CD4-positive, alpha-beta T cell treated with Interleukin-17A for 1 hour (primary cell): ENCODE measurements around the gene SLC22A12.
"Not testable (repeated sequence)": the region's sequence is repeated elsewhere in the genome, so short reads cannot be mapped to it uniquely, and the experiment has no call there.

ENCODE experiments used
- DNase-seq: peaks from one replicate; pipeline ENCODE4 v3.0.0-alpha.2; 2020

Gene SLC22A12

GRCh38 chr11:64590763-64591221 is at the start of gene SLC22A12:
SLC22A12 (plus strand) TSS chr11:64591220; CDS start chr11:64591557, 337 bp downstream.
- DNase-seq = no peak

- no peak for DNase-seq
These were observed 48.6 kb upstream of the SLC22A12 start for GRCh38 chr11:64542172-64543125.

GRCh38 chr11:64543818-64544217 is 47.2 kb upstream of the SLC22A12 start:
- DNase-seq = no peak

GRCh38 chr11:64544616-64545296 is 46.3 kb upstream of the SLC22A12 start:
- no peak for DNase-seq

DNA sequence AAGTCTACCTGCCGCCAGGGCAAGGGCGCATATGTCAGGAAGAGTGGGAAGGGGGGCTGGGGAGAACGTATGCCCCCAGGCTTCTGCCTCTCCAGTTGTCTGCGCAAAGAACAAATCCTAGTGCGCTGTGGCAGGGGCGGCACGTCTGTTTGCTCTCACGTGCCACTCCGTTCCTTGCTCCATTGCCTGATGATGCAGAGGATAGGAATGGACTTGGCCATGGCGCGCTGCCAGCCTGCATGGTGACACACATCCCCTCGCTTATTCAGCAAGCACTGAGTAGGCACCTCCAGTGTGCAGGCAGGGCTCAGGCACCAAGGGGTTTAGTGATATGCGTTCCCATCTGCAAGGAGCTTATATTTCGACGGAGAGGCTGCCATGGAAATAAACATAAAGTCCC is 45.4 kb upstream of the SLC22A12 start:
- DNase-seq = no peak

DNA sequence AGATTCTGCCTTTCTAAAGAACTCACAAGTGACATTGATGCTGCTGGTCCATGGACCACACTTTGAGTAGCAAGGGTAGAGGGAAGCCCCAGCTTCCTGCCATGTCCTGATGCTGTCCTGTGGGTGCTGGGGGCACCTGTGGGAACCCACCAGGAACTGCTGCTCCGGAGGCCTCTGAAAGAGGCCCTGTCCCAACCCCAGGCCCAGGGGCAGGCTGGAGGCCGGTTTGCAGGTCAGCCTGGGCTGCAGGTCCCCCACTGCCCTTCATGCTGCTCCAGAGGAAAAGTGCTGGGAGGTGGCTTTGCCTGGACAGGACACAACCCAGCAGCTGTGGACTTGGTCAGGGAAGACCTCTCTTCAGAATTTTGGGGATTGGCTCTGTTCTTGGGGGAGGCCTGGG is 44.8 kb upstream of the SLC22A12 start:
- no peak for DNase-seq

GRCh38 chr11:64546600-64546999 is 44.4 kb upstream of the SLC22A12 start:
- DNase-seq = no peak

DNA sequence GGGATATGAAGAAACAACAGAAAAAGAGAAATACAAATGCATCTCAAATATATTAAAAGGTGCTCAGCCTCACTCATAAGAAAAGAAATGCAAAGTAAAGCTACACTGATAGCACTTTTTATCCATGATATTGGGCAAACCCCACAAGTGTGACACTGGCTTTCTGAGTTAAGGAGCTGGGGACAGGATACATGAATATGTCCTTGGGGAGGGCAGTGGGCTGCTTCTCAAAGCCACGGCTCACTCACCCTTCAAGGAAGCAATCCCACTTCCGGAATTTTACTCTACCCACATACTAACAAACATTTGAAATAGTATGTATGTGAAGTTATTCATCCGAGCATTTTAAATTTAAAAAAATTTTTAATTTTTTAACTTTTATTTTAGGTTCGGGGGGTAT is 41.1 kb upstream of the SLC22A12 start:
- no peak for DNase-seq

DNA sequence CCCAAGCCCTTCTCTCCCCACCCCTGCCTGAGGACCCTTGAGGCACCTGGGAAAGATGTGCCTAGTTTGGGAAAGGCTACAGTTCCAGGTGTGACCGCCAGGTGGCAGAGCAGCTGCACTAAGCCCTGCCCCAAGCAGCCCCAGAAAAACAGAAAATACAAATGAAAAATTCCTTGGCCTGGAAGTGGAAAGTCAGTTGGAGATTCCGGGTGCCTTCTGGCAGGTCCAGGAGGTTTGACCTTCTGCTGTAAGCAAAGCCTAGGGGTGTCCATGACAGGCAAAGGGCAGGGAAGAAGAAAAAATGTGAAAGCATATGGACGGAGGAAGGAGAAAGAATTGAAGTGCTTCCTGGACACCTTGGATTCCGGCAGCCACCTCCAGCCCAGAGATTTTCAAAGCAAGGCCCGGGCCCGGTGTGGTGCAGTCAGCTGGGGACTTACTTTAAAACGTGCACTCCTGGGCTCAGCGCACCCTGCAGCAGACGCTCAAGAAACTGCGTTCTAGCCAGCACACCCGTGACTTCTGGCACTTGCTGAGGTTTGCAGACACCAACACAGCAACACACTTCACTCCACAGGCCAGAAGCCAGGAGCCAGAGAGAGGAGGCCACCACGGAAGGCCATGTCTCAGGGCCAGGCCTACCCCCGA is 37.3 kb upstream of the SLC22A12 start:
- peak; percentile 55 for DNase-seq

GRCh38 chr11:64556044-64556720 is 34.8 kb upstream of the SLC22A12 start:
- no peak for DNase-seq

GRCh38 chr11:64556721-64557250 is 34.2 kb upstream of the SLC22A12 start:
- DNase-seq = no peak

DNA sequence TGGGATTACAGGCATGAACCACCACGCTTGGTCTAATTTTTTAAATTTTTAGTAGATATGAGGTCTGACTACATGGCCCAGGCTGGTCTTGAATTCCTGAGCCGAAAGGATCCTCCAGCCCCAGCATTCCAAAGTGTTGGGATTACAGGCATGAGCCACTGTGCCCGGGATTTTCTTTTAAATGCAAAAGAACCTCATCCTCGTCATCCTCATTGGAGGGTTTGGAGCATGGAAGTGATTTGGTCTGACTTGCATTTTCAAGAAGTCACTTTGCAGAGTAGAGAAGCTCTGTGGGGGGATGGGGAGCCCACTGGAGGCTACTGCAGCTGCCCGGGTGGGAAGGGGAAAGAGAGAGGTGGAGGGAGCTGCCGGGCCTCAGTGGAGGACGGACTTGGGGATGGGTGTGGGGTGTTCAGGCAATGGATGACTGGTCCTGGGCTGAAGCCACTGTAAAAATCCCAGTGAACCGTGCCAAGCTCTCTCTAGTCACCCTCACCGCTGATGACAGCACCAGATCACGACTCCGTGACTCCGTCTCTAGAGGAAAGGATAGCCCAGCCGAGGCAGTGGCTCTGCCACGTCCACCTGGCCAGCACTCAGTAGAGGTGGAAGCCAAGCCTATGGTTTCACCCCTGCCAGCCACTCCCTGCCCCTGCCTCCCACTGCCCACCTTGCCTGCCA is 32.8 kb upstream of the SLC22A12 start:
- DNase-seq = no peak

DNA sequence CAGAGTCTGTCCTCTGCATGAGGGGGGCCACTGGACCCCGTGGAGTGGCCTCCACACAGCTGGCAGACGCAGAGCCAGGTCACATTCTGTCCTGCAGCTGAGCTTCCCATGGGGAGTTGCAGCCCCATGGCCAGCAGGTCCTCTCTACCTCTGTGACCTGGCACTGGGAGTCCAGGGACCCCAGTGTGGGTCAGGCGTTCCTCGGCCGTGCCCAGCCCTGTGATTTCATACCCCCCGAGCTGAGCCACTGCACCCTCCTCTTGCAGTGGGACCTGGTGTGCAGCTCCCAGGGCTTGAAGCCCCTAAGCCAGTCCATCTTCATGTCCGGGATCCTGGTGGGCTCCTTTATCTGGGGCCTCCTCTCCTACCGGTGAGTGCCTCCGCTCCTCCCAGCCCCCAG is 32.2 kb upstream of the SLC22A12 start:
- no peak for DNase-seq

DNA sequence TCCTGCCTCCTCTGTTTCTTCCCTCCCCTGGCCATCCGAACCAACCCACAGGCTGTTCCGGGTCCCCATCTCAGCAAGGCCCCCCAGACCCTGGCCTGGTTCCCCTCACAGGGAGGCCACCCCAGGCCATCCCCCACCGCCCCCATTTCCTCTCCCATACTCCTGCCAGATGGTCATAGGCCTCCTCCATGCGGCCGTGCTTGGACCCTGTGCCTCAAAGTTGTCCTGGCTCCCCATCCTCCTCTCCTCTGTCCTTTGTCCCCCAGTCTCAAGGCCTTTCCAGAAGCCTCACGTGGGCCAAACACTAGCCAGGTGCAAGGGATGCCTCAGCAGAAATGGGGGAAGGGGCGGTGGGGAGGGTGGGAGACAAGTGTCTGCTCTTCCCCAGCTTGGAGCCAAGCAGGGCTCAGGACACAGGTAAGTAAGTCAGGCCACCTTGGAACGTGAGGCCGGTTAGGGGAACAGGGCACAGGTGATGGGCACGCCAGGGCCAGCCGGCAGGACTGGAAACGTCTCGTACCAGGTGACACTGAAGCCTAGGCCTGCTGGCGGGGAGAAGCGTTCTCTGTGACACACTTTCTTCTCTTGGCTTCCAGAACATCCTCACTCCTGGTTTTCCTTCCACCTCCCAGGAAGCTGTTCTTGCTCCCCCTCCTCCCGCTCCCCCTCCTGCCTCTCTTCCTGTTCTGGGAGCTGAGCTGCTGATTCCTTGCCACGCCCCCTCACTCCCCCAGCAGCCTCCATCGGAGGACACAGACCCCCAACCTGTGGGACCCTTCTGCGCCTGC is 31.5 kb upstream of the SLC22A12 start:
- no peak for DNase-seq

DNA sequence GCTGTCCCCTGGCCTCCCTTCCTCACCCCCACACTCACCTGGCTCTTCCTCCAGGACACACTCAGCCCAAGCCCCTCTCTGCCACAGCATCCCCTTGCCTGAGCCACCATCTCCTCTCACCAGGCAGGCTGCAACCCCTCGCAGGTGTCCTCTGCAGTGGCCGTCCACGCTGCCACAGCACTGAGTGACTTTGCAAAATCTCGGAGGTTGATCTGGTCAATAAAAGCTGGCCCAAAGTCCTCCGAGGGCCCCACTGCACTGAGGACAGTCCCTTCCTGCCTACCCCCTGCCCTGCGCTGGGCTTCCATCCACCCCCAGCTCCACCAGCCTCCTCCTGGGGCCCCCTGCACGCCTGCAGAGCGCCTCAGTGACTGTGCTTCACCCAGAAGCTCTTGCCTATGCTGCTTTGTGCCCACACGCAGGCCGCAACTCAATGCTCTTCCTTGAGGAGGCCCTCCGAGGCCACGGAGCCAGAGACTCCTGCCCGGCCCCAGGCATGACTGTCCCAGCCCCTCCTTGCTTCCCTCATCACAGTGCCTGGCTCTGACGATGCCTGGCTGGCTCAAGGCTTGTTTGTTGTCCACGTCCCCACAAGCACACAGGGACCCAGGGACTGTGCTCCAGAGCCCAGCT is 30.8 kb upstream of the SLC22A12 start:
- DNase-seq = no peak

GRCh38 chr11:64560941-64561340 is 30.1 kb upstream of the SLC22A12 start:
- no peak for DNase-seq

DNA sequence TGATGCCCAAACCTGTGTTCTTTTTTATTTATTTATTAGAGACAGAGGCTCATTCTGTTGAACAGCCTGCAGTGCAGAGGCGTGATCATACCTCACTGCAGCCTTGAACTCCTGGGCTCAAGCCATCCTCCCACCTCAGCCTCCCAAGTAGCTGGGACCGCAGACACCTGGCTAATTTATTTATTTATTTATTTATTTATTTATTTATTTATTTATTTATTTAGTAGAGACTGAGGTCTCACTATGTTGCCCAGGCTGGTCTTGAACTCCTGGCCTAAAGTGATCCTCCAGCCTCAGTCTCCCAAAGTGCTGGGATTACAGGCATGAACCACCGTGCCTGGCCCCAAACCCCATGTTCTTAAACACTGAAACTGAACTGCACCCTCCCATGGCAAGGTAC is 29.6 kb upstream of the SLC22A12 start:
- not testable (repeated sequence) for DNase-seq

- DNase-seq = no peak
These were observed 28.9 kb upstream of the SLC22A12 start for GRCh38 chr11:64561984-64562722.

DNA sequence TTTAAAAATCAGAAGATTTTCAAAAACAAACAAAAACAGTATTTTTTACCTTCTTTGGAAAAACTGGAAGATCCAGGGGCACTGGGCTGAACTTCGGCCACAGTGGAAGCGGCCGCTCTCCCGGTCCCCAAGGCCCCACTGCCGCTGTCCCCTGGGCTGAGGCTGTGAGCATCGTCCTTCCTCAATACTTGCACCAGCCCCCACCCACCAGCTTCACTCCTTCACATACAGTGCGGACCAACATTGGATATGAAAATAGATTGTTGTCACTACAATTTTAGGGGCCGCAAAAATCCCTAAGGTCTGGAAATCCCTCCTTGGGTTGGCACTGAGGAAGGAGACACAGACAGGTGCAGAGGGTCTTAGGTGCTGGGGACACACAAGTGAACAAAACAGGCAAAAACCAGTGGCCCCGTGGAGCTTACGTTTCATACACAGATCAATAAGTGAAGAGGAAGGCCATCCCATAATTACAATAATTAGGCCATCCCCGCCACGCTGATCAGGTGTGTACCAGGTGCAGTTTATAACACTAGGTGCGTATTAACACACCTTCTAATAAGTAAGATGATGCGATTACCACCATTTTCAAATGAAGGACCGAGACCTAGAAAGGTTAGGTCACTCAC is 28.2 kb upstream of the SLC22A12 start:
- no peak for DNase-seq
